K562 (cell line): Measurements from ENCODE around the gene FAAH. TPM values are rescaled to one million over a fixed set of nuclear protein-coding genes. Genes with fewer than 3 reads are reported as not detected.

Experiments
- ATAC-seq: fragments of 200-7000 bp; cut with Tn5 transposase; 3 replicates; pipeline ENCODE4 v1.9.1; 2020; ENCODE audit warnings: moderate library complexity
- BruUV-seq: library from RNA; stranded (reverse); fragments of 400-500 nt; replicated peaks from 2 replicates; lab custom pipeline; 2021; lab: Mats Ljungman, UMichigan
- CTCF ChIA-PET: fragments of 300-600 bp; formaldehyde crosslinking; extraction: SDS; loops from one replicate; lab custom pipeline; 2021; ENCODE audit warnings: low intra/inter-chr PET ratio; lab: Yijun Ruan, JAX
- POLR2A ChIA-PET: fragments of 300-600, 350-650 bp; sonication (Branson Sonifier 250); formaldehyde crosslinking; extraction: SDS; loops from one replicate; lab custom pipeline; 2021; ENCODE audit warnings: antibody characterized with exemption, inconsistent platforms; lab: Yijun Ruan, JAX
- DNase-seq, 4 experiments: peaks; one replicate each; pipeline versions ENCODE4 v3.0.0 to v3.0.0-alpha.2; 2011 to 2018; ENCODE audit warnings: low spot score in 3 of 4, mixed read lengths in 3 of 4; ENCODE audit errors: extremely low read depth in 1 of 4
- FAIRE-seq: peaks from 2 replicates; lab custom pipeline; 2011; peaks lifted over from hg19 to GRCh38; lab: Jason Lieb, UNC
- H2AFZ ChIP-seq: 2 replicates; pipeline ENCODE4 v1.6.0; 2011; ENCODE audit warnings: low read depth, low read length, control low read depth, inconsistent platforms
- H3K27ac ChIP-seq: fragments of 200-600 bp; 3 replicates; pipeline ENCODE4 v1.8.0; 2011; ENCODE audit warnings: low read depth, mild to moderate bottlenecking, control low read depth, inconsistent platforms, low read length, moderate library complexity, mixed read lengths; ENCODE audit errors: extremely low read depth
- H3K27me3 ChIP-seq, 2 experiments: fragments of 300-600 bp in 1 of 2; 2 replicates in 1 of 2; 3 replicates in 1 of 2; pipeline versions ENCODE4 v1.6.0 to v1.8.0; 2011; ENCODE audit warnings: inconsistent platforms in 2 of 2, low read length in 2 of 2, mild to moderate bottlenecking in 1 of 2, mixed read lengths in 1 of 2, moderate library complexity in 1 of 2; ENCODE audit not compliant: control insufficient read depth in 2 of 2, insufficient read depth in 2 of 2
- H3K36me3 ChIP-seq: fragments of 300-600 bp; 3 replicates; pipeline ENCODE4 v1.8.0; 2011; ENCODE audit warnings: mild to moderate bottlenecking, low read length, inconsistent platforms; ENCODE audit not compliant: control insufficient read depth, insufficient read depth
- H3K4me1 ChIP-seq, 2 experiments: fragments of 200-600 bp in 1 of 2; replicated peaks in 1 of 2; 2 replicates in 1 of 2; 3 replicates in 1 of 2; pipeline versions ENCODE4 v1.5.1 to v1.8.0; 2011; ENCODE audit warnings: inconsistent platforms in 2 of 2, low read length in 2 of 2, mild to moderate bottlenecking in 1 of 2, mixed read lengths in 1 of 2, moderate library complexity in 1 of 2; ENCODE audit not compliant: control insufficient read depth in 2 of 2, insufficient read depth in 2 of 2
- H3K4me2 ChIP-seq: 2 replicates; pipeline ENCODE4 v1.6.1; 2011; ENCODE audit warnings: low read length, control low read depth, inconsistent platforms, mixed read lengths; ENCODE audit not compliant: insufficient read depth
- H3K4me3 ChIP-seq: fragments of 200-600 bp; sonication (generic), shearing (Covaris generic); 2 replicates; pipeline ENCODE4 v1.5.1; 2016; ENCODE audit warnings: control low read depth, inconsistent platforms
- H3K79me2 ChIP-seq: fragments of 200-600 bp; 3 replicates; pipeline ENCODE4 v1.8.0; 2011; ENCODE audit warnings: low read length, inconsistent platforms; ENCODE audit not compliant: control insufficient read depth, insufficient read depth
- H3K9ac ChIP-seq, 2 experiments: 2 replicates each; pipeline versions ENCODE4 v1.6.0 to v1.6.1; 2011; ENCODE audit warnings: low read depth in 2 of 2, low read length in 2 of 2, control low read depth in 1 of 2, inconsistent platforms in 1 of 2, mild to moderate bottlenecking in 1 of 2, mixed read lengths in 1 of 2; ENCODE audit not compliant: insufficient read depth in 1 of 2
- H3K9me1 ChIP-seq: one replicate; pipeline ENCODE4 v1.6.0; 2011; ENCODE audit warnings: inconsistent platforms, mild to moderate bottlenecking, low read length, moderate library complexity; ENCODE audit not compliant: control insufficient read depth, insufficient read depth
- H3K9me3 ChIP-seq: replicated peaks from 2 replicates; pipeline ENCODE4 v1.5.1; 2011; ENCODE audit warnings: low read depth, low read length, inconsistent platforms; ENCODE audit not compliant: control insufficient read depth, insufficient read depth
- H4K20me1 ChIP-seq: replicated peaks from 2 replicates; pipeline ENCODE4 v1.6.1; 2011; ENCODE audit warnings: low read length, inconsistent platforms, mixed read lengths; ENCODE audit not compliant: control insufficient read depth, insufficient read depth
- JUND ChIP-seq, 2 experiments: IDR thresholded peaks; 2 replicates in 1 of 2; 3 replicates in 1 of 2; pipeline ENCODE4 v1.6.1; 2011; ENCODE audit warnings: borderline replicate concordance in 2 of 2, low read depth in 2 of 2, low read length in 2 of 2, improper control_type of control experiment in 1 of 2, missing biosample characterization in 1 of 2, missing genetic modification characterization in 1 of 2, missing genetic modification reagents in 1 of 2
- ZNF589 ChIP-seq: fragments of 200-800 bp; sonication (Bioruptor generic); IDR thresholded peaks from 2 replicates; pipeline ENCODE4 v1.6.1; 2016; ENCODE audit warnings: low read depth, missing genetic modification characterization, missing compliant biosample characterization
- WGBS: fragments of 100-300 bp; shearing (Covaris generic); methylation state at CpG from one replicate; pipeline ENCODE4 v1.1.6; 2016; ENCODE audit warnings: low coverage, mixed read lengths; ENCODE audit not compliant: insufficient coverage; ENCODE audit errors: missing lambda C conversion rate; 5-methylcytosine and 5-hydroxymethylcytosine counted together
- in situ Hi-C: fragments of 300-500 bp; cut with MboI; formaldehyde crosslinking; loops from 4 replicates; pipeline ENCODE4 v1.15.0; 2018; ENCODE audit warnings: inconsistent platforms, mixed read lengths
- intact Hi-C: fragments of 100-400 bp; cut with micrococcal nuclease; formaldehyde crosslinking; loops from 2 replicates; pipeline ENCODE4 v1.14.2; 2022
- polyA plus RNA-seq, 8 experiments: library from polyadenylated mRNA; depleted of rRNA in 4 of 8; stranded (reverse) in 5 of 8; unstranded in 3 of 8; fragments of >200 nt; fragmentation: Nextera tagmentation in 2 of 8; fragmentation: Illumina TruSeq in 1 of 8; extraction: Ambion mirVana in 2 of 8; extraction: Trizol in 1 of 8; gene quantifications; 2 replicates each; pipeline versions ENCODE4 v1.2.1 to v1.2.3, GENCODE V29; 2011 to 2014; ENCODE audit warnings: inconsistent platforms in 1 of 8, missing spikeins in 1 of 8
- total RNA-seq, 7 experiments: library from RNA; depleted of rRNA in 6 of 7; stranded (reverse); fragments of >200 nt in 6 of 7; fragmentation: Illumina TruSeq in 2 of 7; extraction: Trizol in 2 of 7; gene quantifications; 2 replicates each; pipeline versions ENCODE4 v1.2.1 to v1.2.3, GENCODE V29; 2011 to 2021; ENCODE audit warnings: low replicate concordance in 1 of 7

FAAH gene
- total and polyA plus RNA-seq, 9 of the 15 experiments (the other 6 are each of a cell fraction or from before 2014, with no cell fraction given): 0.06 to 1.1 (median 0.32) TPM

- DNase-seq: no peak
- ChIA-PET CTCF (no interaction called here), POLR2A (interaction anchor here (0.6 to 2.0 kb wide), 8 partner anchors 9 to 120 kb away, joined by 3 to 5 read pairs (median 4); partner anchors contain the start of genes LRRC41 and UQCRH)
- Histone ChIP-seq H3K4me3 (no peak overlapping the region), H4K20me1 (no peaks in the 10 kb centered on the region), H3K9me1 (peaks cover 5% of the 10 kb centered on the region), H3K27ac (no peak overlapping the region), H2AFZ (peak overlapping the region; percentile 53; the same call in 1 of the 2 replicates), H3K36me3 (no peaks in the 10 kb centered on the region), H3K4me2 (no peak overlapping the region), H3K27me3 (no peaks in the 10 kb centered on the region), H3K9me3 (no peaks in the 10 kb centered on the region), H3K4me1 (peaks cover 13 to 56% of the 10 kb centered on the region in 2 experiments; a peak in 4 of 5 replicates), H3K79me2 (no peaks in the 10 kb centered on the region), H3K9ac (peak overlapping the region in 1 of 2 experiments; percentile 65; a peak in 3 of 4 replicates)
- no peak for ATAC-seq
- WGBS: 23% methylated on average over 17 of the region's 17 CpGs
- in situ Hi-C loops (no loop called here), intact Hi-C loops (no loop called here)
- TF ChIP-seq ZNF589 (CRISPR knock-in tag) (no peak), JUND (IDR thresholded peaks at IDR 0.05; ENCODE audit: borderline replicate concordance, low read depth, low read length) (0 out of 2 replicates have a peak, but pooled peaks have one; percentile 7), JUND (tag; IDR thresholded peaks at IDR 0.05; ENCODE audit: borderline replicate concordance, low read depth, low read length) (no peak)
- FAIRE-seq: no peak
- BruUV-seq: no TSS peak
These were observed 16.3 kb downstream of the FAAH start for GRCh38 chr1:46410156-46411009.
